Muscle layer of colon (tissue), 2 donors: ENCODE measurements around the gene RGS7.

Experiments
- H3K27ac ChIP-seq: one replicate; pipeline ENCODE4 v1.7.0; 2013; ENCODE audit warnings: low read depth, mild to moderate bottlenecking, low read length, moderate library complexity
- H3K27me3 ChIP-seq, 2 donors: one replicate each; pipeline ENCODE4 v1.7.0; 2013; ENCODE audit warnings: low read length in 2 of 2, mild to moderate bottlenecking in 2 of 2; ENCODE audit not compliant: insufficient read depth in 2 of 2, control insufficient read depth in 1 of 2
- H3K36me3 ChIP-seq: one replicate; pipeline ENCODE4 v1.7.0; 2013; ENCODE audit warnings: mild to moderate bottlenecking, low read length; ENCODE audit not compliant: insufficient read depth
- H3K4me1 ChIP-seq: one replicate; pipeline ENCODE4 v1.7.0; 2013; ENCODE audit warnings: mild to moderate bottlenecking, low read length; ENCODE audit not compliant: insufficient read depth
- H3K4me3 ChIP-seq, 2 donors: one replicate each; pipeline ENCODE4 v1.7.0; 2013; ENCODE audit warnings: low read length in 2 of 2, low read depth in 1 of 2, mild to moderate bottlenecking in 1 of 2, moderate library complexity in 1 of 2
- H3K9ac ChIP-seq: one replicate; pipeline ENCODE4 v1.7.0; 2013; ENCODE audit warnings: low read length
- H3K9me3 ChIP-seq: one replicate; pipeline ENCODE4 v1.7.0; 2013; ENCODE audit warnings: mild to moderate bottlenecking, low read length
- donor health status: abdominal sarcoma.
- donor health status: Adenocarcinoma of cecum.

Gene RGS7

GRCh38 chr1:241330619-241331327, 26.2 kb downstream of the RGS7 start:
- no peaks in the 10 kb centered on the region for H3K9me3 ChIP-seq
- H3K4me3 ChIP-seq = no peak overlapping the region
- H3K27me3 ChIP-seq = no peaks in the 10 kb centered on the region
- H3K9ac ChIP-seq = no peak overlapping the region
- no peak overlapping the region for H3K27ac ChIP-seq
- H3K4me1 ChIP-seq = no peaks in the 10 kb centered on the region
- no peaks in the 10 kb centered on the region for H3K36me3 ChIP-seq

- Histone ChIP-seq H3K27me3 (no peaks in the 10 kb centered on the region), H3K27ac (no peak overlapping the region), H3K4me3 (no peak overlapping the region), H3K4me1 (no peaks in the 10 kb centered on the region), H3K36me3 (no peaks in the 10 kb centered on the region), H3K9ac (no peak overlapping the region), H3K9me3 (no peaks in the 10 kb centered on the region)
These were observed 31.5 kb downstream of the RGS7 start for GRCh38 chr1:241325456-241325855.

- no peaks in the 10 kb centered on the region for H3K4me1 ChIP-seq
These were observed 33.4 kb downstream of the RGS7 start for GRCh38 chr1:241323514-241324195.

DNA sequence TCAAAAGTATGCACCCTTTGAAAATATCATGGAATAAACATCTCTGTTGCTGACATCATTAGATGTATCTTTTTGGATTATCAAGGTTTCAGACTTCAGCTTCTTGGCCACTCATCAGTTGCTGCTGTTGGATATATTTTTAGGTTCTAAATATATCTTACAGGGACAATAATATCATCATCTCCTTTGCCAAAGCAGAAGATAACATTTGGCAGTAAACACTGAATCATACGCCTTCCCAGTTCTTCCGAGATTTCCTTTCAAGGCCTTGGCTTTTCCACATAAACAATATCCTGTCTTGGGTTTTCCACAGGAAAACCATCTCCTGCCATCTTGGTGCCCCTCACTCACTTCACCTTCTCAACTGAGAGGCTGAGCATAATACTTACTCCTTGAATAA, 39.3 kb downstream of the RGS7 start:
- no peaks in the 10 kb centered on the region for H3K36me3 ChIP-seq
- H3K4me1 ChIP-seq = no peaks in the 10 kb centered on the region
- no peak overlapping the region for H3K4me3 ChIP-seq
- no peaks in the 10 kb centered on the region for H3K27me3 ChIP-seq
- H3K27ac ChIP-seq = no peak overlapping the region
- H3K9me3 ChIP-seq = no peaks in the 10 kb centered on the region
- H3K9ac ChIP-seq = no peak overlapping the region

More at GRCh38 chr1:241323514-241324195, 33.4 kb downstream of the RGS7 start:
- no peaks in the 10 kb centered on the region for H3K9me3 ChIP-seq
- H3K4me3 ChIP-seq = no peak overlapping the region
- H3K27me3 ChIP-seq = no peaks in the 10 kb centered on the region
- no peak overlapping the region for H3K27ac ChIP-seq
- no peaks in the 10 kb centered on the region for H3K36me3 ChIP-seq
- no peak overlapping the region for H3K9ac ChIP-seq

DNA sequence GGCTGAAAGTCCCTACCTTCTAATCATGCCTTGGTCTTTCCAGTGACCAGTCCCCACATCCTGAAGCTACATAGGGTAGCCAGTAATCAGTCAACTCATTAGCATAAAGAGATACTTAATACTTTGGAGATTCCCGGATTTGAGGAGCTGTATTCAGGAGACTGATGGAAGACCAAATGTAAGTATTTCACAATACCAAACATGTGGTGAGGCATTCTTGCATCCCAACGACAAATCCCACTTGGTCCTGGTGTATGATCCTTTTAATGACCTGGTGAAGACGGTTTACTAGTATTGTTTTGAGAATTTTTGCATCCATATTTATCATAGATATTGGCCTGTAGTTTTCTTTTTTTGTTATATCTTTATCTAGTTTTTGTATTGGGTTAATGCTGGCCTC, 40.6 kb downstream of the RGS7 start:
- H3K4me3 ChIP-seq = no peak overlapping the region
- no peak overlapping the region for H3K27ac ChIP-seq

GRCh38 chr1:241311056-241311746, 45.8 kb downstream of the RGS7 start:
- H3K27ac ChIP-seq = no peak overlapping the region
- no peak overlapping the region for H3K9ac ChIP-seq
- H3K4me1 ChIP-seq = no peaks in the 10 kb centered on the region
- no peaks in the 10 kb centered on the region for H3K9me3 ChIP-seq
- no peak overlapping the region for H3K4me3 ChIP-seq
- no peaks in the 10 kb centered on the region for H3K27me3 ChIP-seq
- no peaks in the 10 kb centered on the region for H3K36me3 ChIP-seq

More for the DNA sequence above, 40.6 kb downstream of the RGS7 start:
- no peaks in the 10 kb centered on the region for H3K9me3 ChIP-seq
- H3K4me1 ChIP-seq = no peaks in the 10 kb centered on the region
- H3K27me3 ChIP-seq = no peaks in the 10 kb centered on the region
- H3K36me3 ChIP-seq = no peaks in the 10 kb centered on the region
- no peak overlapping the region for H3K9ac ChIP-seq

DNA sequence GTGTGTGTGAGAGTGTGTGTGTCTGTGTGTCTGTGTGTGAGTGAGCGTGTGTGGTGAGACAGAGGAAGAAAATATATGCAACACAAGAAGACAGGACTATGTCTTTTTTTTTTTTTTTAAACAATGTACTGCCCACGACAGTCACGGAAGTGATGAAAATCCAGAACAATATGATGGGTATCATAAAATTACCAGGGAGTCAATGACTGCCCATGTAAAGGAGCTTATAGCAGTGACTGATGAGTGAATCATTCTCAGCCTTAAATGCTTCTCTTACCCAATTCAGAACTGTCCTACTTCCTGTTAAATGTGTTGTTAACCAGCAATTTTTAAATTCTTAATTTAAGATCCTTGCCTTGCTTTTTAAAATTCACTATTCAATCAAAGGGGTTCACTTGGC, 46.6 kb downstream of the RGS7 start:
- H3K4me1 ChIP-seq = no peaks in the 10 kb centered on the region
- no peak overlapping the region for H3K9ac ChIP-seq
- no peaks in the 10 kb centered on the region for H3K9me3 ChIP-seq
- H3K36me3 ChIP-seq = no peaks in the 10 kb centered on the region
- H3K4me3 ChIP-seq = no peak overlapping the region
- H3K27ac ChIP-seq = no peak overlapping the region
- H3K27me3 ChIP-seq = no peaks in the 10 kb centered on the region

DNA sequence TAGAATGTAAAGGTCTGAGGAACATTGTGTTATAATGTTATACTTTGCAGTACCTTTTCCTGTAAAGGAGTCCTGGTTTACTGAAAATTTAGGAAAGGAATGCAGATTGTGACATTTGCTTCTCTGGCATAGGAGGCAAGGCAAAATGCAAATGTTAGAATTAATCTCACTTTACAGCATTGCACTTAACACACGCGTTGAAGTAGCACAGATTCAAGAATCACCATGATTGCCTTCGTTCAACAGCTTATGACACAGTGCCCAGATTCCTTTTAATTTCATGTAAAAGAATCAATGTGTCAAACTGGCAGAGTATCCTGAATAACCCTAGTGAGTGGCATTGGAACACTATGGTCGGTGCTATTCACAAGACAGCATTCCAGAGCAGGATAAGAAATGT, 47.4 kb downstream of the RGS7 start:
- no peak overlapping the region for H3K9ac ChIP-seq
- H3K4me3 ChIP-seq = no peak overlapping the region
- H3K9me3 ChIP-seq = no peaks in the 10 kb centered on the region
- H3K4me1 ChIP-seq = no peaks in the 10 kb centered on the region
- H3K27ac ChIP-seq = no peak overlapping the region
- H3K27me3 ChIP-seq = no peaks in the 10 kb centered on the region
- no peaks in the 10 kb centered on the region for H3K36me3 ChIP-seq

GRCh38 chr1:241308471-241308870, 48.5 kb downstream of the RGS7 start:
- Histone ChIP-seq H3K4me1 (no peaks in the 10 kb centered on the region), H3K4me3 (no peak overlapping the region), H3K9me3 (peaks cover 3% of the 10 kb centered on the region), H3K36me3 (no peaks in the 10 kb centered on the region), H3K27ac (no peak overlapping the region), H3K27me3 (no peaks in the 10 kb centered on the region), H3K9ac (no peak overlapping the region)

- Histone ChIP-seq H3K4me3 (no peak overlapping the region), H3K36me3 (no peaks in the 10 kb centered on the region), H3K9ac (no peak overlapping the region)
These were observed 49.0 kb downstream of the RGS7 start for GRCh38 chr1:241308011-241308410.

DNA sequence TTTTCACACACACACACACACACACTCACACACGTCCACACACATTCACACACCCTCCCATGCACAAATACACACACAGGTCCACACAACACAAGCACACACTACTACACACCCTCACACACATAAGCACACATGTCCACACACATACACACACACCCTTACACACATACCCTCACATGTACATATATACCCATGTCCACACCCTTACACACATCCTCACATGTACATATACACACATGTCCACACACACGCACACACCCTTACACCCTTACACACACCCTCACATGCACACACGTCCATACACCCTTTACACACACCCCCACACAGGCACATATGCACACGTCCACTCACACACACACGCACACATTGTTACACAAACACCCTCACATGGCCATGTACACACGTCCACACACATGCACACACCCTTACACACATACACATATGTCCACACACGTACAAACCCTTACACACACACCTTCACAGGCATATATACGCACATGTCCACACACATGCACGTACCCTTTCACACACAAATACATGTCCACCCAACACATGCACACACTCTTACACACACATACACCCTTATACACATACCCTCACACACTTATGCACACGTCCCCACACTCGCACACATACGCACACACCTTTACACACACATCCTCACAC, 50.7 kb downstream of the RGS7 start:
- Histone ChIP-seq H3K9me3 (peaks cover 3% of the 10 kb centered on the region), H3K9ac (no peak overlapping the region), H3K27me3 (no peaks in the 10 kb centered on the region), H3K4me1 (no peaks in the 10 kb centered on the region), H3K4me3 (no peak overlapping the region), H3K36me3 (no peaks in the 10 kb centered on the region), H3K27ac (no peak overlapping the region)

More at GRCh38 chr1:241308011-241308410, 49.0 kb downstream of the RGS7 start:
- Histone ChIP-seq H3K9me3 (peaks cover 3% of the 10 kb centered on the region), H3K27ac (no peak overlapping the region), H3K27me3 (no peaks in the 10 kb centered on the region), H3K4me1 (no peaks in the 10 kb centered on the region)
